ENCODE results near the gene PEPD. TPM values are rescaled to one million over a fixed set of nuclear protein-coding genes. Genes with fewer than 3 reads are reported as not detected.

PEPD gene
- total RNA-seq, 4 donors from 2014 or later: 33.9 to 57.0 (median 45.0) TPM

GRCh38 chr19:33554821-33555220 lies 33.2 kb upstream of the PEPD start:
- H3K27me3 ChIP-seq: peaks cover 0 to 6% (median 4%) of the 10 kb centered on the region in 3 donors
- H3K36me3 ChIP-seq: no peaks in the 10 kb centered on the region
- no peak for DNase-seq
- intact Hi-C loops (cut with DNase I; ENCODE audit: low total_unique reads): no loop called here
- no peak for ATAC-seq
- TF ChIP-seq, protein P1, sequence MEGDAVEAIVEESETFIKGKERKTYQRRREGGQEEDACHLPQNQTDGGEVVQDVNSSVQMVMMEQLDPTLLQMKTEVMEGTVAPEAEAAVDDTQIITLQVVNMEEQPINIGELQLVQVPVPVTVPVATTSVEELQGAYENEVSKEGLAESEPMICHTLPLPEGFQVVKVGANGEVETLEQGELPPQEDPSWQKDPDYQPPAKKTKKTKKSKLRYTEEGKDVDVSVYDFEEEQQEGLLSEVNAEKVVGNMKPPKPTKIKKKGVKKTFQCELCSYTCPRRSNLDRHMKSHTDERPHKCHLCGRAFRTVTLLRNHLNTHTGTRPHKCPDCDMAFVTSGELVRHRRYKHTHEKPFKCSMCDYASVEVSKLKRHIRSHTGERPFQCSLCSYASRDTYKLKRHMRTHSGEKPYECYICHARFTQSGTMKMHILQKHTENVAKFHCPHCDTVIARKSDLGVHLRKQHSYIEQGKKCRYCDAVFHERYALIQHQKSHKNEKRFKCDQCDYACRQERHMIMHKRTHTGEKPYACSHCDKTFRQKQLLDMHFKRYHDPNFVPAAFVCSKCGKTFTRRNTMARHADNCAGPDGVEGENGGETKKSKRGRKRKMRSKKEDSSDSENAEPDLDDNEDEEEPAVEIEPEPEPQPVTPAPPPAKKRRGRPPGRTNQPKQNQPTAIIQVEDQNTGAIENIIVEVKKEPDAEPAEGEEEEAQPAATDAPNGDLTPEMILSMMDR (IDR thresholded peaks at IDR 0.05 in 4 of 5, conservative IDR thresholded peaks at IDR 0.05 in 1 of 5): no peak
- no peak for TF ChIP-seq POLR2A (IDR thresholded peaks at IDR 0.05)
- no peak overlapping the region for H3K4me3 ChIP-seq
- H3K4me1 ChIP-seq: no peaks in the 10 kb centered on the region
- no peak overlapping the region for H3K27ac ChIP-seq
- H3K9me3 ChIP-seq: no peaks in the 10 kb centered on the region
- in situ Hi-C loops (cut with MboI; ENCODE audit: low sequenced_read_pairs in 4 of 4): no loop called here

- no peak for ATAC-seq
- no peak for TF ChIP-seq POLR2A (IDR thresholded peaks at IDR 0.05)
- TF ChIP-seq, protein P1 (IDR thresholded peaks at IDR 0.05 in 4 of 5, conservative IDR thresholded peaks at IDR 0.05 in 1 of 5): no peak
- Histone ChIP-seq H3K27ac (no peak overlapping the region), H3K9me3 (no peaks in the 10 kb centered on the region), H3K36me3 (no peaks in the 10 kb centered on the region), H3K27me3 (peaks cover 0 to 1% (median 0%) of the 10 kb centered on the region in 3 donors), H3K4me3 (no peak overlapping the region), H3K4me1 (no peaks in the 10 kb centered on the region)
- DNase-seq: no peak
- in situ Hi-C loops (cut with MboI; ENCODE audit: low sequenced_read_pairs in 4 of 4): no loop called here
- intact Hi-C loops (cut with DNase I; ENCODE audit: low total_unique reads): no loop called here
Measured at GRCh38 chr19:33554391-33554790, 32.8 kb upstream of the PEPD start.

DNA sequence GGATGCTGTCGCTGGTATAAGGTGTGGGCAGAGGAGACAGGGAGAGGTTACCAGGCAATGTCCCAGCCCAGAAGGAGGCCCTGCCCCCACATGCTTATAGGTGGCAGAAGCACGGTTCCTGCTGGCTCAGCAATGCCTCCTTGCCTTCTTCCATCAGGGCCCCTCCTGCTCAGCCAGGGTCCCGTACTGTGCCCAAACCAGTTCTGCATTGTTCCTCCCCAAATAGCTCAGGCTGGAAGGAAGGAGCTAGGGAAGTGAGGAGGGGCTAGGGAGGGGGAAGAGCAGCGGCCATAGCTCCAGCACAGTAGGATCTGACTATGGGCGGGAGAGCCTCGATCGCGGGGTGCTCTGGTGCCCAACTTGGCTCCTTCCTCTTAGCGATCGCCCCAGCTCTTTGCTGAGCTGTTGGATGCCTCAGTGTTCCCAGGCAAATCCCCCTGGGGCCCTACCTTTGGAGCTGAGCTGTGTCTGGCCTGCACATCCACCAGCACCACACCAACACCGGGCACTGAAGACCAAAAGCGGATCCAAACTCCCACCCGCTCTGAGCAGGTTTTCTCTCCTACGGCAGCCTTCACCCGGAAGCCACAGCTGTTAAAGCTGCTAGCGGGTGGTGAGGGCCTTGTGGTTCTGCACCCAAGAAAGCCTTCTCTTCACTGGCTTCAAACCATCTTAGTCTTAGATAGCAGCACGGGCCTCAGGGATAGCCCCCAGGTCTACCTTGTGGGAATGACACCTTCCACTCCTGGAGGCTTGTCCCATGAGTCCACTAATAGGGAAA lies 32.1 kb upstream of the PEPD start:
- H3K27ac ChIP-seq: no peak overlapping the region
- DNase-seq (no peak), ATAC-seq (no peak)
- H3K4me1 ChIP-seq: no peaks in the 10 kb centered on the region
- no peaks in the 10 kb centered on the region for H3K27me3 ChIP-seq
- no peaks in the 10 kb centered on the region for H3K36me3 ChIP-seq
- in situ Hi-C loops (cut with MboI; ENCODE audit: low sequenced_read_pairs in 4 of 4) (no loop called here), intact Hi-C loops (cut with DNase I; ENCODE audit: low total_unique reads) (no loop called here)
- H3K4me3 ChIP-seq: no peak overlapping the region
- H3K9me3 ChIP-seq: no peaks in the 10 kb centered on the region
- TF ChIP-seq POLR2A (IDR thresholded peaks at IDR 0.05): no peak
- TF ChIP-seq, protein P1 (IDR thresholded peaks at IDR 0.05 in 4 of 5, conservative IDR thresholded peaks at IDR 0.05 in 1 of 5): no peak

DNA sequence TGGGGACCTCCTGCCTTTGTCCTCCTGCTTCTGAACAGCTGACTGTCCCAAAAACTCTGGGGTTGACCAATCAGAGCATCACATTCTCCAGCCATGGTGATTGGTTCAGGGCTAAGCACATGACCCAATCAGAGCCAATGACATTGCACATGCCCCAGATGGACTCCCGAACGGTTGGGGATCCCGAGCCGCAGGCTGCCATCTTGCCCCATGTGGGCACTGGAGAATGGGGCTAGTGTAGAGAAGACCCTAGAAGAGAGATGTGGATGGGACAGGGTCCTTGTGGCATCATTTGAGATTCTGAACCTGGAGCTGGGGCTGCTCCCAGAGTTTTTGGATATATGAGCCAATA lies 31.3 kb upstream of the PEPD start:
- H3K27ac ChIP-seq: no peak overlapping the region
- H3K36me3 ChIP-seq: no peaks in the 10 kb centered on the region
- no peak overlapping the region for H3K4me3 ChIP-seq
- no peak for DNase-seq
- H3K4me1 ChIP-seq: no peaks in the 10 kb centered on the region
- H3K27me3 ChIP-seq: no peaks in the 10 kb centered on the region
- H3K9me3 ChIP-seq: no peaks in the 10 kb centered on the region
- in situ Hi-C loops (cut with MboI; ENCODE audit: low sequenced_read_pairs in 4 of 4) (no loop called here), intact Hi-C loops (cut with DNase I; ENCODE audit: low total_unique reads) (no loop called here)
- no peak for ATAC-seq
- TF ChIP-seq POLR2A (IDR thresholded peaks at IDR 0.05): no peak
- TF ChIP-seq, protein P1 (IDR thresholded peaks at IDR 0.05 in 4 of 5, conservative IDR thresholded peaks at IDR 0.05 in 1 of 5): no peak
